Tibial artery (tissue), 4 donors: ENCODE results near the gene SIT1.
A peak's percentile ranks its signal among the peaks of the same experiment; 100 is the strongest.

Experiments
- DNase-seq, 2 donors: peaks; one replicate each; pipeline ENCODE4 v3.0.0-alpha.2; 2019
- H3K27ac ChIP-seq, 2 donors: fragments of 200-600 bp; sonication (generic) in 1 of 2; 1 replicate in 1 of 2; 2 replicates in 1 of 2; pipeline ENCODE4 v1.5.1; 2018 to 2019; ENCODE audit warnings: mild to moderate bottlenecking in 1 of 2
- H3K27me3 ChIP-seq, 2 donors: fragments of 200-600 bp; sonication (generic) in 1 of 2; one replicate each; pipeline versions ENCODE4 v1.5.1 to v1.6.0; 2016 to 2019
- H3K36me3 ChIP-seq, 3 donors: fragments of 200-600 bp; sonication (generic) in 2 of 3; one replicate each; pipeline ENCODE4 v1.5.1; 2016 to 2019; ENCODE audit warnings: mild to moderate bottlenecking in 2 of 3
- H3K4me1 ChIP-seq, 4 donors: fragments of 200-600 bp; sonication (generic) in 2 of 4; 1 replicate in 3 of 4; 2 replicates in 1 of 4; pipeline ENCODE4 v1.5.1; 2016 to 2019
- H3K4me3 ChIP-seq, 2 donors: fragments of 200-600 bp; sonication (generic) in 1 of 2; 1 replicate in 1 of 2; 2 replicates in 1 of 2; pipeline ENCODE4 v1.5.1; 2018 to 2019; ENCODE audit warnings: mild to moderate bottlenecking in 2 of 2
- H3K9me3 ChIP-seq, 3 donors: fragments of 200-600 bp; sonication (generic) in 1 of 3; one replicate each; pipeline ENCODE4 v1.5.1; 2016 to 2019
- CTCF ChIP-seq, 2 experiments: fragments of 200-600 bp in 1 of 2; fragments of 450-650 bp in 1 of 2; IDR thresholded peaks; one replicate each; pipeline ENCODE4 v1.5.1; 2017 to 2019; ENCODE audit warnings: antibody characterized with exemption in 2 of 2, mild to moderate bottlenecking in 1 of 2, moderate library complexity in 1 of 2
- intact Hi-C: fragments of 100-400 bp; cut with DNase I; formaldehyde crosslinking; loops from one replicate; pipeline ENCODE4 v1.15.0; 2023; ENCODE audit warnings: low total_unique reads

The SIT1 gene

DNA sequence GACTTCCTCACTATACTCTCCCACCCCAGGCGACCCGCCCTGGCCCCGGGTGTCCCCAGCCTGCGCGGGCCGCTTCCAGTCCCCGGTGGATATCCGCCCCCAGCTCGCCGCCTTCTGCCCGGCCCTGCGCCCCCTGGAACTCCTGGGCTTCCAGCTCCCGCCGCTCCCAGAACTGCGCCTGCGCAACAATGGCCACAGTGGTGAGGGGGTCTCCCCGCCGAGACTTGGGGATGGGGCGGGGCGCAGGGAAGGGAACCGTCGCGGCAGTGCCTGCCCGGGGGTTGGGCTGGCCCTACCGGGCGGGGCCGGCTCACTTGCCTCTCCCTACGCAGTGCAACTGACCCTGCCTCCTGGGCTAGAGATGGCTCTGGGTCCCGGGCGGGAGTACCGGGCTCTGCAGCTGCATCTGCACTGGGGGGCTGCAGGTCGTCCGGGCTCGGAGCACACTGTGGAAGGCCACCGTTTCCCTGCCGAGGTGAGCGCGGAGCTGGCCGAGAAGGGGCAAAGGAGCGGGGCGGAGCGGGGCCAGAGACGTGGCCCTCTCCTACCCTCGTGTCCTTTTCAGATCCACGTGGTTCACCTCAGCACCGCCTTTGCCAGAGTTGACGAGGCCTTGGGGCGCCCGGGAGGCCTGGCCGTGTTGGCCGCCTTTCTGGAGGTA lies 25.1 kb upstream of the SIT1 start:
- Histone ChIP-seq H3K9me3 (no peaks in the 10 kb centered on the region), H3K27me3 (no peaks in the 10 kb centered on the region), H3K27ac (peak overlapping the region; percentile 35 to 37), H3K36me3 (no peaks in the 10 kb centered on the region), H3K4me1 (peaks cover 0 to 45% (median 22%) of the 10 kb centered on the region in 4 donors), H3K4me3 (peak overlapping the region; percentile 41 to 54)
- no peak for TF ChIP-seq CTCF (IDR thresholded peaks at IDR 0.05)
- intact Hi-C loops = no loop called here
- DNase-seq = peak in 1 of 2 donors; percentile 75

DNA sequence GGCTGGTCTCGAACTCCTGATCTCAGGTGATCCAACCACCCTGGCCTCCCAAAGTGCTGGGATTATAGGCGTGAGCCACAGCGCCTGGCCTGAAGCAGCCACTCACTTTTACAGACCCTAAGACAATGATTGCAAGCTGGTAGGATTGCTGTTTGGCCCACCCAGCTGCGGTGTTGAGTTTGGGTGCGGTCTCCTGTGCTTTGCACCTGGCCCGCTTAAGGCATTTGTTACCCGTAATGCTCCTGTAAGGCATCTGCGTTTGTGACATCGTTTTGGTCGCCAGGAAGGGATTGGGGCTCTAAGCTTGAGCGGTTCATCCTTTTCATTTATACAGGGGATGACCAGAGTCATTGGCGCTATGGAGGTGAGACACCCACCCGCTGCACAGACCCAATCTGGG lies 24.5 kb upstream of the SIT1 start:
- H3K27ac ChIP-seq = peak overlapping the region; percentile 35 to 37
- intact Hi-C loops = no loop called here

GRCh38 chr9:35674025-35674361 lies 23.3 kb upstream of the SIT1 start:
- H3K27me3 ChIP-seq = no peaks in the 10 kb centered on the region
- H3K27ac ChIP-seq = peak overlapping the region in 1 of 2 donors; percentile 35

More for the DNA sequence above, 24.5 kb upstream of the SIT1 start:
- Histone ChIP-seq H3K4me1 (peaks cover 0 to 45% (median 22%) of the 10 kb centered on the region in 4 donors), H3K9me3 (no peaks in the 10 kb centered on the region), H3K27me3 (no peaks in the 10 kb centered on the region), H3K4me3 (peak overlapping the region; percentile 41 to 54), H3K36me3 (no peaks in the 10 kb centered on the region)
- TF ChIP-seq CTCF (IDR thresholded peaks at IDR 0.05) = no peak
- DNase-seq = no peak

DNA sequence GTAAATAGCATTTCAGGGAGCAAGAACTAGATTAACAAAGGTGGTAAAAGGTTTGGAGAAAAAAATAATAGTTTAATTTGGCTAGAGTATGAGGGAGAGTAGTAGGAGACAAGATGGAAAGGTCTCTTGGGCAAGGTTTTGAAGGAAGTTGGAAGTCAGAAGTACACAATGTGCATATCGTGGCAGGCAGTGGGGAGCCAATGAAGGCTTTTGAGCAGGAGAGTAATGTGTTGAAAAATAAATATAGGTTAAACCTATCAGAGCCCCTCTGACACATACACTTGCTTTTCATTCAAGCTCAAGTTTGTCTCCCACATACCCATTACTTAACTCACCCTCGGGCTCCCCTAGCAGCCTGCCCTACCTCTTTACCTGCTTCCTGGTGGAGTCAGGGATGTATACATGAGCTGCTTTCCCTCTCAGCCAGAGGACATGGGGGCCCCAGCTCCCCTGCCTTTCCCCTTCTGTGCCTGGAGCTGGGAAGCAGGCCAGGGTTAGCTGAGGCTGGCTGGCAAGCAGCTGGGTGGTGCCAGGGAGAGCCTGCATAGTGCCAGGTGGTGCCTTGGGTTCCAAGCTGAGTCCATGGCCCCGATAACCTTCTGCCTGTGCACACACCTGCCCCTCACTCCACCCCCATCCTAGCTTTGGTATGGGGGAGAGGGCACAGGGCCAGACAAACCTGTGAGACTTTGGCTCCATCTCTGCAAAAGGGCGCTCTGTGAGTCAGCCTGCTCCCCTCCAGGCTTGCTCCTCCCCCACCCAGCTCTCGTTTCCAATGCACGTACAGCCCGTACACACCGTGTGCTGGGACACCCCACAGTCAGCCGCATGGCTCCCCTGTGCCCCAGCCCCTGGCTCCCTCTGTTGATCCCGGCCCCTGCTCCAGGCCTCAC lies 22.6 kb upstream of the SIT1 start, which contains the start of gene CA9:
TSS of gene CA9 (plus strand) at position 797 of the 893 bp plus-strand sequence. CDS start at position 829, 32 bp downstream.
- intact Hi-C loops = no loop called here
- peak within 1 kb of the TSS; percentile 23 to 35 for H3K27ac ChIP-seq
- peaks cover 0 to 36% (median 22%) of the 10 kb centered on the region in 4 donors for H3K4me1 ChIP-seq

More at GRCh38 chr9:35674025-35674361, 23.3 kb upstream of the SIT1 start:
- no peak for DNase-seq
- H3K4me3 ChIP-seq = no peak overlapping the region
- H3K4me1 ChIP-seq = peaks cover 0 to 42% (median 22%) of the 10 kb centered on the region in 4 donors
- no peak for TF ChIP-seq CTCF (IDR thresholded peaks at IDR 0.05)
- no peaks in the 10 kb centered on the region for H3K9me3 ChIP-seq
- H3K36me3 ChIP-seq = no peaks in the 10 kb centered on the region
- intact Hi-C loops = no loop called here

More for the DNA sequence above, 22.6 kb upstream of the SIT1 start, which contains the start of gene CA9:
- H3K4me3 ChIP-seq = no peak within 1 kb of the TSS
- no peaks in the 10 kb centered on the region for H3K9me3 ChIP-seq
- no peak for TF ChIP-seq CTCF (IDR thresholded peaks at IDR 0.05)
- H3K27me3 ChIP-seq = no peaks in the 10 kb centered on the region
- H3K36me3 ChIP-seq = no peaks in the 10 kb centered on the region
- DNase-seq = peak in 1 of 2 donors; percentile 88
